Upper lobe of right lung (tissue), 1 donor: ENCODE results near the gene PIAS1. TPM values are rescaled to one million over a fixed set of nuclear protein-coding genes. Genes with fewer than 3 reads are reported as not detected.
"Not testable (repeated sequence)": the region's sequence is repeated elsewhere in the genome, so short reads cannot be mapped to it uniquely, and the experiment has no call there.

Experiments used
- ATAC-seq: fragments of 200-7000 bp; cut with Tn5 transposase; one replicate; pipeline ENCODE4 v1.9.1; 2020; ENCODE audit warnings: mild to moderate bottlenecking, moderate library complexity
- DNase-seq: peaks from one replicate; pipeline ENCODE4 v3.0.0-alpha.2; 2020
- H3K27ac ChIP-seq: fragments of 200-600 bp; one replicate; pipeline ENCODE4 v1.8.0; 2022
- H3K27me3 ChIP-seq: fragments of 200-600 bp; one replicate; pipeline ENCODE4 v1.8.0; 2022; ENCODE audit warnings: mild to moderate bottlenecking
- H3K36me3 ChIP-seq: fragments of 200-600 bp; one replicate; pipeline ENCODE4 v1.8.0; 2022
- H3K4me1 ChIP-seq: fragments of 200-600 bp; one replicate; pipeline ENCODE4 v1.8.0; 2022
- H3K4me3 ChIP-seq: fragments of 200-600 bp; one replicate; pipeline ENCODE4 v1.8.0; 2022; ENCODE audit warnings: mild to moderate bottlenecking
- H3K9me3 ChIP-seq: fragments of 200-600 bp; one replicate; pipeline ENCODE4 v1.8.0; 2022
- CTCF ChIP-seq: fragments of 200-600 bp; IDR thresholded peaks from one replicate; pipeline ENCODE4 v1.8.0; 2022; ENCODE audit warnings: antibody characterized with exemption
- intact Hi-C: fragments of 100-400 bp; cut with DNase I; formaldehyde crosslinking; loops from one replicate; pipeline ENCODE4 v1.11.0; 2022
- total RNA-seq: library from RNA; stranded (reverse); fragmentation: NEBNext Ultra II Directional; extraction: Animal tissue kit (Norgen Biotek cat#: 25700); gene quantifications from one replicate; pipeline ENCODE4 v1.2.1, GENCODE V29; 2021
- donor health status: DM: no; HTN: yes; CAD: no; lungs with severe emphysema.

PIAS1 gene
- total RNA-seq, 1 donor from 2014 or later = 62.0 TPM

- Histone ChIP-seq H3K27ac (no peak overlapping the region), H3K36me3 (no peaks in the 10 kb centered on the region), H3K9me3 (no peaks in the 10 kb centered on the region), H3K4me1 (no peaks in the 10 kb centered on the region), H3K4me3 (no peak overlapping the region), H3K27me3 (no peaks in the 10 kb centered on the region)
- intact Hi-C loops = no loop called here
- DNase-seq (no peak), ATAC-seq (no peak)
- TF ChIP-seq CTCF = no peak
These were observed 165.0 kb downstream of the PIAS1 start for GRCh38 chr15:68218847-68219798.

GRCh38 chr15:68220489-68220888 is 166.4 kb downstream of the PIAS1 start:
- DNase-seq = no peak

GRCh38 chr15:68220967-68221366 is 166.9 kb downstream of the PIAS1 start:
- H3K9me3 ChIP-seq = no peaks in the 10 kb centered on the region
- no peak overlapping the region for H3K4me3 ChIP-seq
- peaks cover 5% of the 10 kb centered on the region for H3K4me1 ChIP-seq
- ATAC-seq (no peak), DNase-seq (no peak)
- H3K27ac ChIP-seq = no peak overlapping the region
- no peaks in the 10 kb centered on the region for H3K27me3 ChIP-seq
- no peaks in the 10 kb centered on the region for H3K36me3 ChIP-seq
- intact Hi-C loops = no loop called here
- no peak for TF ChIP-seq CTCF

More at GRCh38 chr15:68220489-68220888, 166.4 kb downstream of the PIAS1 start:
- intact Hi-C loops = no loop called here
- Histone ChIP-seq H3K27me3 (no peaks in the 10 kb centered on the region), H3K36me3 (no peaks in the 10 kb centered on the region), H3K4me3 (no peak overlapping the region), H3K27ac (no peak overlapping the region), H3K4me1 (peaks cover 5% of the 10 kb centered on the region), H3K9me3 (no peaks in the 10 kb centered on the region)
- no peak for TF ChIP-seq CTCF
- no peak for ATAC-seq

GRCh38 chr15:68221530-68222431 is 167.7 kb downstream of the PIAS1 start:
- ATAC-seq, H3K4me1 ChIP-seq, H3K27me3 ChIP-seq, H3K9me3 ChIP-seq, H3K36me3 ChIP-seq, H3K4me3 ChIP-seq, H3K27ac ChIP-seq, intact Hi-C loops, DNase-seq: not testable (repeated sequence)

- H3K27ac ChIP-seq, intact Hi-C loops, ATAC-seq, H3K4me3 ChIP-seq, DNase-seq, H3K36me3 ChIP-seq, H3K4me1 ChIP-seq, H3K27me3 ChIP-seq, H3K9me3 ChIP-seq: not testable (repeated sequence)
These were observed 168.3 kb downstream of the PIAS1 start for GRCh38 chr15:68222432-68222743.

- H3K4me3 ChIP-seq = no peak overlapping the region
- intact Hi-C loops = no loop called here
- no peak overlapping the region for H3K27ac ChIP-seq
- H3K9me3 ChIP-seq = no peaks in the 10 kb centered on the region
- H3K36me3 ChIP-seq = no peaks in the 10 kb centered on the region
- peaks cover 13% of the 10 kb centered on the region for H3K4me1 ChIP-seq
- DNase-seq (no peak), ATAC-seq (no peak)
- no peaks in the 10 kb centered on the region for H3K27me3 ChIP-seq
- no peak for TF ChIP-seq CTCF
These were observed 169.1 kb downstream of the PIAS1 start for GRCh38 chr15:68223171-68223570.
